HG03108 (cell line): ENCODE measurements around the gene DYNC1H1.

Source experiments
- ATAC-seq: cut with Tn5 transposase; IDR thresholded peaks from one replicate; pipeline ENCODE4 v1.9.1; 2021; ENCODE audit warnings: moderate library complexity; ENCODE audit not compliant: unreplicated experiment

DYNC1H1 gene

DNA sequence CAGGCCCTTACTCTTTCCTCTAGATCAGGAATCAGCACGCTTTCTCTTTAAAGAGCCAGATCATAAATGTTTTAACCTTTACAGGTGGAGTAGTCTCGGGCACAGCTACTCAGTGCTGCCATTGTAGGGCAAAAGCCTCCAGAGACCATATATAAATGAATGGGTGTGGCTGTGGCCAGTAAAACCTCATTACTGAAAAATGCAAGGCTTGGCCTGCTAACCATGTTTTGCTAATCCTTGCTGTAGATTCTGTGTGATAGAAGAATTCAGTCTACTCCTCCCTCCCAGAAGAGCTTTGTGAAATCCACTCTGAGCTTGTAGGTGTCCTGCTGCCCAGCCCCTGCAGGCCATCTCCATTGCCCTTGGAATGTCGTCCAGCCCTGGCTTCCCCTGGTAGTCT is 64.4 kb downstream of the DYNC1H1 start:
- ATAC-seq = no peak

DNA sequence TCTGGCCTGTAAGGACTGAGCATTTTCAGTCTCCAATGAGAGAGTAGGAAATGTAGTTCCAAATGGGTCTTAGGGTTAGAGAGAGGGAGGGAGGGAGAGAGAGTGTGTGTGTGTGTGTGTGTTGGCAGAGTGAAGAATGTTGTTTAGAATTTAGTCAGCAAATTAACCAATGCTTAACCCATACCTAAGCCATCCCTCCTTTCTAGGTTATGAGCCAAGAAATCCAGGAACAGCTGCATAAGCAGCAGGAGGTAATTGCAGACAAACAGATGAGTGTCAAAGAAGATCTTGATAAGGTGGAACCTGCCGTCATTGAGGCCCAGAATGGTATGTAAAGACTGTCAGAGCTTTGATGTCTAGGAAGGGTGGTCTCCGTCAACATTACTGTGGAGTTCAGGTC is 65.6 kb downstream of the DYNC1H1 start:
- ATAC-seq = no peak

GRCh38 chr14:102033241-102033640 is 68.9 kb downstream of the DYNC1H1 start:
- no peak for ATAC-seq

DNA sequence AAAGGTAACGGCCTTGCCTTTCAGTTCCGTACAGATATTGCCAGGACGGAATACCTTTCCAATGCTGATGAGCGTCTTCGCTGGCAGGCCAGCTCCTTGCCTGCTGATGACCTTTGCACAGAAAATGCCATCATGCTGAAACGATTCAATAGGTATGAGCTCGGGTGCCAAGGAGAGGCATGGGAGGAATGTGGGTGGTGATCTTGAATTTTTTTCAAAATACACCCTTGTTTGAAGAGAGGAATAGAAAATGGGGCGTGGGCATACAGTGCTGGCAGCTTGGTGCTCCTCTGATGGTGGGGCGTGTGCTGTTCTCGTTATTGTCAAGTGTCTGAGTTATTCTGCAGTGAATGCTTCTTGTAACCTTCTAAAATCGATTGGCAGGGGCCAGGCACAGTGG is 69.9 kb downstream of the DYNC1H1 start:
- ATAC-seq = no peak

DNA sequence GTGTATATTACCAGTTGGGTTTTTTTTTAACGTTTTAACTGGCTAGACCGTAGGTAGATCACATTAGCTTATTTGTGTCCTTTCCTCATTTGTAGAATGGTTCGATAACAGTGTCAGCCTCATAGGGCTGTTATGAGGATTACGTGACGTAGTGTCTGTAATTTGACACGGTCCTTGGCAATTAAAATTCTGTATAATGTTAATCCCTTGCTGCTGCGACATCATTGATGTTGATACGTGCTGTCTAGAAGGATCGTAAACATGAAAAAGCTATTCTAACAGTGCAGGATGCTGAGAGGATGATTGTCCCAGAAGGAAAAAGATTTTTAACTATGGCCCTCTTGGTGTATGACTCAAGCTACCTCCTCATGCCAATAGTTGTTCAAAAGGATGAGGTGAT is 71.5 kb downstream of the DYNC1H1 start:
- ATAC-seq = no peak

DNA sequence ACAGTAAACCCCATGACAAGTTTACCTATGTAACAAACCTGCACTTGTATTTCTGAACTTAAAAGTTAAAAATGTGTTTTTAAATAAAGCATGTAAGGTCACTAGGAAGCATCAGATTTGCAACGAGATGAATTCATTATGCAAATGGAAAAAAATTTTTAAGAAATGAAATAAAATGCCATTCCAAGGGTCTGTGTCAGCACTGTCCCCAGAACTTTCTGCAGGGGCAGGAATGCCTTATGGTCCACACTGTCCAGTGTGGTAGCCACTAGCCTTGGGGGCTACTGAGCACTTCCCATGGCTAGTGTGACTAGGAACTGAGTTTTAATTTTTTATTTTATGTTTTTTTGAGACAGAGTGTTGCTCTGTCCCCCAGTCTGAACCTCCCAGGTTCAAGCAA is 73.3 kb downstream of the DYNC1H1 start:
- ATAC-seq = no peak

- no peak for ATAC-seq
These were observed 74.8 kb downstream of the DYNC1H1 start for GRCh38 chr14:102039157-102039556.

DNA sequence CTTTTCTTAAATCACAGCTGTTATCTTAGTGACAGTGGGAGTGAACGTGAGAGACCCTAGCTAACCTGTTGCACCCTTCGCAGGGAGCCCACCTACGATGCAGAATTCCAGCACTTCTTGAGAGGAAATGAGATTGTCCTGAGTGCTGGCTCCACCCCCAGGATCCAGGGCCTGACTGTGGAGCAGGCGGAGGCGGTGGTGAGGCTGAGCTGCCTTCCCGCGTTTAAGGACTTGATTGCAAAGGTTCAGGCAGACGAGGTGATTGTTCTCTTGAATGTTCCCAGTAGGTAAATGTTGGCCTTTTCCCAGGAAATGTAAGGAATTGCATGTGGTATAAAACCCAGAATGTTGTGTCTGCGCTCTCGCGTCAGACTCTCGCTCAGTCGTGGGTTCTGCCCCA is 75.8 kb downstream of the DYNC1H1 start:
- ATAC-seq = no peak

DNA sequence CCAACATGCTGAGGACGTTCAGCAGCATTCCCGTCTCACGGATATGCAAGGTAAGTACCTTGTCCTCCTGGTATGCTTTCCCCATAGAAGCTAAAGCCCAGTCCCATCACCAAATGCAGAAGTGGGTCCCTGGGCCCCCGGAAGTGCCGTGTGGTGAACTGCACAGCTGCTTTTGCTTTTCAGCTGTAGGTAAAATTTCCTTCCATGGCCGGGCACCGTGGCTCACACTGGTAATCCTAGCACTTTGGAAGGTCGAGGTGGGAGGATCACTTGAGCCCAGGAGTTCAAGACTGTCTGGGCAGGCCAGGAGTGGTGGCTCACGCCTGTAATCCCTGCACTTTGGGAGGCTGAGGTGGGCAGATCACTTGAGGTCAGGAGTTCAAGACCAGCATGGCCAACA is 78.3 kb downstream of the DYNC1H1 start:
- no peak for ATAC-seq

DNA sequence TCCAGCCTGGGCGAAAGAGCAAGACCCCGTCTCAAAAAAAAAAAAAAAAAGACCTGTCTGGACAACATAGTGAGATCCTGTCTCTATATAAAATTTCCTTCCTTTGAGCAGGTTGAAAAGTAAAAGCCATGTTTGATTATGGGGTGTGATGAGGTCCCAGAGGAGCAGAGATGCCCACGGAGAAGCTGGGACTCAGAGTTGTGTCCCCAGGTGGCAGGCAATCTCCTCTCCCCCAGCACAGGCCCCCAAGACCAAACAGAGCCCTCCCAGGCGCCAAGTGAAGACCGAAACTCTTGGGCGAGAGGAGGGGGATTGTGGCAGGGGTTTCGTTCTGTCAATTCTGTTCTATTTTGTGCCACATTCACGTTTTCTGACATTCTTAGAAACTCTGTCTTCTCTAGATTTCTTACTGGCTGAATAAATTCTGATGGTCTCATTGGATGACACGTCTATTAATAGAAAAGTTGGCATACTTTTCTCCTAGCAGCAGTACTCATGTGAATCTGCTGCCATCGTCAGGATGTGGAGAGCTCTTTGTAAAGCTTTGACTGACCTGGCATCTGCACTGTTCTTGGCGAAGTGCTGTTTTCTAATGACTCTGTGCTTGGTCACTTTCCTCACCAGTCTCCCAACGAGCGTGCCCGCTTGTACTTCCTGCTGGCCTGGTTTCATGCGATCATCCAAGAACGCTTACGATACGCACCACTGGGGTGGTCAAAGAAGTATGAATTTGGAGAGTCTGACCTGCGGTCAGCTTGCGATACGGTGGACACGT is 79.1 kb downstream of the DYNC1H1 start:
- ATAC-seq = no peak

DNA sequence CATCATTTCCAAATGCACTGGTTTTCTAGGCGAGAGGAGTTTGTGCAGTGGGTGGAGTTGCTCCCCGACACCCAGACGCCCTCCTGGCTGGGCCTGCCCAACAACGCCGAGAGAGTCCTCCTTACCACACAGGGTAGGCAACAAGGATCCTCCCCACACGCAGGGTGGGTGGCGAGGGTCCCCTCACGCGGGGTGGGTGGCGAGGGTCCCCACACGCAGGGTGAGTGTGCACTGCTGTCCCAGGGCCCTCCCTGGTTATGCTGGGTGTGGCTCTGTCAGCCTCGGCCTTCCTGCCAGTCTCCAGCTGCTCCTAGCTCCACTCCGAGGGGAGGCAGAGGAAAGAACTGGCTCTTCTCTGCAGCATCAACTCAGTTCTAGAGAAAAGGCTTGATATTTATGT is 80.2 kb downstream of the DYNC1H1 start:
- no peak for ATAC-seq

DNA sequence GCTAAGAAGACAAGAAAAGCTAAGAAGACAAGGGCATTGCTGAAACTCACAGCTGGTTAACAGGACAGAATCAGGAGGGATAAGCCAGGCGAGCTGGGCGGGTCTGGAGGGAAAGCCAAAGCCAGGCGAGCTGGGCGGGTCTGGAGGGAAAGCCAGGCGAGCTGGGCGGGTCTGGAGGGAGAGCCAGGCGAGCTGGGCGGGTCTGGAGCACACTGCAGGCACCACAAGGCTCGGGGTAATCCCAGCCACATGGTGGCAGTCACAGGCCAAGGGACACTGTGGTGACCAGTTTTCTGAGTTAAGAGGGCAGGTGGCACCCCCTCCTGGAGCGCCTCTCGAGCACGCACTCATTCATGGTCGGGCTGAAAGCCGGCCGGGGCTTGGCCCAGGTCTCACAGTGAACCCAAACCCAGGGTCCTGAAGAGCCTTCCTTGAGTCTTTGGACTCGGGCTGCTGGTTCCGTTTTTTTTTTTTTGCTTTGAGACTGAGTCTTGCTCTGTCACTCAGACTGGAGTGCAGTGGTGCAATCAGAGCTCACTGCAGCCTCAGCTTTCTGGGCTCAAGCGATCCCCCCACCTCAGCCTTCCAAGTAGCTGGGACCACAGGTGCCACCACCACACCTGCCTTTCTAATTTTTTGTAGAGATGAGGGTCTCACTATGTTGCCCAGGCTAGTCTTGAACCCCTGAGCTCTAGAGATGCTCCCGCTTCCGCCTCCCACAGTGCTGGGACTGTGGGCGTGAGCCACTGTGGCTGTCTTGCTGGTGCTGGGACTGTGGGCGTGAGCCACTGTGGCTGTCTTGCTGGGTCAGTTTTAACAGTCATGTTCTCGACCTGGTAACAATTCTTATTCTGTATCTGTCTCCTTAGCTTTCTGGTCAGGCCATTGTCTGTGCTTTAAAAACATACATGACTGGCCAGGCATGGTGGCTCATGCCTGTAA is 82.2 kb downstream of the DYNC1H1 start:
- ATAC-seq = no peak

GRCh38 chr14:102047808-102048540 is 83.6 kb downstream of the DYNC1H1 start:
- no peak for ATAC-seq

GRCh38 chr14:102049258-102050025 is 85.1 kb downstream of the DYNC1H1 start:
- no peak for ATAC-seq

- no peak for ATAC-seq
These were observed 85.6 kb downstream of the DYNC1H1 start for GRCh38 chr14:102050026-102050405.

DNA sequence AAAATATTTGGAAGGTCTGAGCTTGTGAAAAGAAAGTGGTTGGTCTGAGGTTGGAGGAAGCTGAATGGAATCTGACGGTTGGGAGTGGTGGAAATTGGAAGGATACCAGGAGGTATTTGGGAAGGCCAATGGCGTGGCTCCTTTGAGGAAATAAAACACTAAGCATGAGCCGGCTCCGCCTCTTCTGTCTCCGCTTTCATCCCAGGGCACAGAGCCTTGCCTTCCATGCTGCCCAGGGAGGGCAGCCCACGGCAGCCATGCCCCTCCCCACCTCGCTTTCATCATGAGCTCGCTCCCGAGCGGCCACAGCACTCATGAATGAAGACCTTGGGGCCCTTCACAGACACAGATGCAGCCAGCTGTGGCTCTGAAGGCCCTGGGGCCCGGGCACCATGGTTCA is 86.3 kb downstream of the DYNC1H1 start:
- ATAC-seq = no peak

DNA sequence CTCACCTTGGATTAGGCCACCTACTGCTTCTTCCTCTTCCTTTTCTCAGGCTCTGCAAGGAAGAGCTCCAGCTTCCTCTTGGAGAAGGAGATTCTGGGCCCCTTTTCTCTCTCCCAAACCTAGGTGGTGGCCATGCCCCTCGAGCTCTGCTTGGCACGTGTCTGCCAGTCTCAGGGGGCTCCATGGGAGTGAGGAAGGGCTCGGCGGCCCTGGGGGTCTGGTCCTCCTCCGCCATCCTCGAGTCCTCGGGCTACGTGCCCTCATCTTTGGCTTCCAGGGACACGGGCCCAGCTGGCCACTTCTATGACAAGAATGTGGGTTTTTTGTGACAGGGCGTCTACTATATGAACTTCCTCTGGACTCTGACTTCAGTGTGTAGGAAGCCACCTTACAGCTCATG is 88.1 kb downstream of the DYNC1H1 start:
- no peak for ATAC-seq

DNA sequence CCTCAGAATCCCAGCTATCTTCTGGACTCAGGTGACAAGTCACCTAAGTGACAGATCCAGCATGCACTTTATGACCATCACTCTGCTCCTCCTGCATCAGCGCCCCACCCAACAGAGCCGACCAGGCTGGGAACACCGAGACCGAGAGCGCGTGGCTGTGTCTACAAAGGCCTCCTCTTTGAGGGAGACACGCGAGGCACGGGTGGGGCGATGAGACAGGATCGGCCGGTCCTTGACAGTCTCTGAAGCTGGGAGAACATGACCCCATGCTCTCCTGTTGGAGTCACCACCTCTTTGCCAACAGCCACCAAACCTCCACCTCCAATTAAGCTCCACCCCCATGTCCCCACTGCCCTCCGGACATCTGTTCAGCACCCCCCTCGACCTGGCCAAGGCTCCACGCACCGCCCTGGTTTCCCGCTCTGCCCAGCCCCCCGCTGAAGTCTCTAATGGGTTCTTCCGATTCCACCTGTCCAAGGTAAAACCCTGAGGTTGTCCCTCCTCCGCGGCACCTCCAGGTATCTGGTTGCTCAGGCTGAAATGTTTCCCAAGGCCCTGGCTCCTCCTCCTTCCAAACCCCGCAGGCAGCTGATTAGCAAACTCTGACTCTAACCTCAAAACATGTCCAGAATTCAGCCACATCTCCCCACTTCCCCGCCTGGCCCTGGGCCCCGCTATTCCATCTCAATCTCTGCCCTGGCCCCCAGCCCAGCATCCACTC is 91.0 kb downstream of the DYNC1H1 start:
- no peak for ATAC-seq

- ATAC-seq = no peak
These were observed 92.5 kb downstream of the DYNC1H1 start for GRCh38 chr14:102056694-102057442.
